Stimulated activated CD8-positive, alpha-beta memory T cell treated with anti-CD3 and anti-CD28 coated beads, Interleukin-15, amount 100 ng/mL, for 48 hours (primary cell): Measurements from ENCODE around the gene GPC6.
"Not testable (repeated sequence)": the region's sequence is repeated elsewhere in the genome, so short reads cannot be mapped to it uniquely, and the experiment has no call there.

Source experiments
- DNase-seq, 2 donors: peaks; one replicate each; pipeline ENCODE4 v3.0.0-alpha.2; 2020; ENCODE audit warnings: low read depth in 2 of 2

Gene GPC6

DNA sequence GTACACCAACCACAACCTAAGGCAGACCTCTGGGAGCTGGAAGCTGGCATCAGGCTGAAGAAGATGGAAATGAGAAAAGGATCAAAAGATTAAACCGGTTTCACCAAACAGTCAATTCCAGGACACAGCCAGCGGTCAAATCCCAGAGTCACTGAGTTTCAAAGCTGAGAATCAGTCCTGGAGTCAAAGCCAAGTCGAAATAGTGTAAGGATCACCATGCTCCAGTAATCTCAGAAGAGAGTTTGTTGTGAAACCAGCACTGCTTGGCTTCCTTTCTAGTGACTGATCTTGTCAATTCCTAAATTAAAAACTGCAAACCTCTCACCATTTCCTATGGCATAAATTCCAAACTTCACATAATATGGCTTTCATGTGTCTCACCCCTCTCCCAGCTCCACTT lies 198.8 kb downstream of the GPC6 start:
- DNase-seq: no peak

GRCh38 chr13:93430381-93430780 lies 203.8 kb downstream of the GPC6 start:
- no peak for DNase-seq

- DNase-seq: no peak
Observed at GRCh38 chr13:93435651-93436050, 209.0 kb downstream of the GPC6 start.

DNA sequence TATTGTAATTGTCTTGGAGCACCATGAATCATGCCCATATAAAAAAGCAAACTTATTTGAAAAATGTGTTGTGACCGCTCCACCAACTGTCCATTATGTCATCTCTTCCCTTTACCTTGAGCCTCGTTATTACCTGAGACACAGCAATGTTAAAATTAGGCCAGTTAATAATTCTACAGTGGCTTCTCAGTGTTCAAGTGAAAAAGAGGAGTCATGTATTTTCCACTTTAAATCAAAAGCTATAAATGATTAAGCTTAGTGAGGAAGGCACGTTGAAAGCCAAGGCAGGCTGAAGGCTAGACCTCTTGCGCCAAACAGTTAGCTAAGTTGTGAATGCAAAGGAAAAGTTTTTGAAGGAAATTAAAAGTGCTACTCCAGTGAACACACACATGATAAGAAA lies 210.5 kb downstream of the GPC6 start:
- no peak for DNase-seq

GRCh38 chr13:93446238-93446637 lies 219.6 kb downstream of the GPC6 start:
- DNase-seq: no peak

DNA sequence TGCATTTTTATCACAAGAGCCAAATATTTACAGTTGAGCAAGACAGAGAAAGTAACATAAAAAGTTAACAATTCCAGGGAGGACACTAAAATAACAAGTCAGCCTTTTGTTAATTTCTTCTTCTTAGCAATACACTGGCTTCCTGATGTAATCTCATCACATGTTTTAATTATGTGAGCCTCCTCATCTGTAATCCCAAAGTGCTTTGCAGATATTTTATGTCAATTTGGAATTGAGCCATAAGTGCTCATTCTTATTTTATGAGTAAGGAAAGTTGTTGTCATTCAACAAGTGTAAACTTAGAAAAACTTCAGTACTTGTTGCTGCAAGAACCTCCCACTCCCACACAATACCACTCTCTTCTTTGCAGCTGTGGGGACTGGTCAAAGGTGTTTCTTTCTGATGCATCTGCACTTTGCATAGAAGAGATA lies 223.6 kb downstream of the GPC6 start:
- DNase-seq: no peak

DNA sequence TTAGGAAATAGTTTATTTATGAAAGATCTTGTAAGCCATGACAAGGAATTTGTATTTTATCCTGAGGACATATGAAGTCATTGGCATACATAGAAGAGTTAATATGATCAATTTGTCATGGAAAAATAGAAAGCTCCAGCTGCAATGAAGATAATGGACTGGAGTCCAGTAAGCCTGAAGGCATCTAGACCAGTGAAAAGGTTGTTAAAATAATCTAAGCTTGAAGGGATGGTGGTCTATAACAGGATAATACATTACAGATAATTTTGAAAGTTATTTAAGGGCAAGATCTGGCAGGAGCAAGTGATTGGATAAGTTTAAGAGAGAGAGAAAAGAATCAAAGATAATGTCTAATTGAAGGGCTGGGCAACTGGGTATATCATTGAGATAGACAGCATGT lies 224.2 kb downstream of the GPC6 start:
- no peak for DNase-seq

DNA sequence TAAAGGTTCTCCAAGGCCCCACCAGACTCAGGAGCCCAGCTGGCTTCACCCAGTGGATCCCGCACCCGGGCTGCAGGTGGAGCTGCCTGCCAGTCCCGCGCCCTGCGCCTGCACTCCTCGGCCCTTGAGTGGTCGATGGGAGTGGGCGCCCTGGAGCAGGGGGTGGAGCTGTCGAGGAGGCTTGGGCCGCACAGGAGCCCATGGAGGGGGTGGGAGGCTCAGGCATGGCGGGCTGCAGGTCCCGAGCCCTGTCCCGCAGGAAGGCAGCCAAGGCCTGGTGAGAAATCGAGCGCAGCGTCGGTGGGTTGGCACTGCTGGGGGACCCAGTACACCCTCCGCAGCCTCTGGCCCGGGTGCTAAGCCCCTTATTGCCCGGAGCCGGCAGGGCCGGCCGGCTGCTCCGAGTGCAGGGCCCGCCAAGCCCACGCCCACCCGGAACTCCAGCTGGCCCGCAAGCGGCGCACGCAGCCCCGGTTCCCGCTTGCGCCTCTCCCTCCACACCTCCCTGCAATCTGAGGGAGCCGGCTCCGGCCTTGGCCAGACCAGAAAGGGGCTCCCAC lies 228.1 kb downstream of the GPC6 start:
- not testable (repeated sequence) for DNase-seq

GRCh38 chr13:93455861-93456260 lies 229.3 kb downstream of the GPC6 start:
- DNase-seq: no peak

- no peak for DNase-seq
Observed at GRCh38 chr13:93460005-93460404, 233.4 kb downstream of the GPC6 start.

DNA sequence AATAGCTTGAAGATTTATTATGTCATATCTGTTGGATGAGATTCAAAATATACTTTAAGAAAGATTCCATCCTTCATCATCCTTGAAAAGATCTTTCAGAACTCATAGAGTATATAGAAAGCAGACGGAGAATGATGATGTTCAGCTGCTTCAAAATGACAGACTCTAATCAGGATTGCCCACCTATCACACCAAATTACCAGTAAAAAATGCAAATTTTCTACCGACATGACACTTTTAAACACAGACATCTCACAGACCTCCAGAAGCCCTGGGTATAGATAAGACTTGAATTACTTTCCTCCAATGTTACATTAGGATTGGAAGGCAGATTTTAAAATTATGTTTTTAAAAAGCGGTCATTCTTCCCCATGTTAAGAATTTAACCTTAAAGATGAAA lies 235.5 kb downstream of the GPC6 start:
- DNase-seq: no peak

GRCh38 chr13:93466502-93467036 lies 240.0 kb downstream of the GPC6 start:
- no peak for DNase-seq

- no peak for DNase-seq
Observed at GRCh38 chr13:93467175-93467574, 240.6 kb downstream of the GPC6 start.

DNA sequence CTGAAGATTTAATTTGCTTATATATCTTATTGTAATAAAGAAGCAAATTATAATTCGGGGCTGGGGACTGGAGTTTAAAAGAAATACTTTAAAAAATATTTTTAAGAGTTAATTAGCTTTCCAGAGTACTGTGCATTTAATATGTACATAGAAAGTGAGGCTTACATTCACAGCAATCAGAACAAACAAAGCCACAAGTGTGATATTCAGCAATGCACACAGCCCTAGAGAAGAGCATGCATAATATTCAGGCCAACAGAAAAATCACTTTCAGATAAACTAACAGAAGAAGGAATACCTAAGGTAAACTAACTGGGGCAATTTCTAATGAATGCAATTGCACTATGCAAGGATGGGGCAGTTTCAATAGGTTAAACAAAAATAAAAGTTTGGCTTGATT lies 241.8 kb downstream of the GPC6 start:
- no peak for DNase-seq

DNA sequence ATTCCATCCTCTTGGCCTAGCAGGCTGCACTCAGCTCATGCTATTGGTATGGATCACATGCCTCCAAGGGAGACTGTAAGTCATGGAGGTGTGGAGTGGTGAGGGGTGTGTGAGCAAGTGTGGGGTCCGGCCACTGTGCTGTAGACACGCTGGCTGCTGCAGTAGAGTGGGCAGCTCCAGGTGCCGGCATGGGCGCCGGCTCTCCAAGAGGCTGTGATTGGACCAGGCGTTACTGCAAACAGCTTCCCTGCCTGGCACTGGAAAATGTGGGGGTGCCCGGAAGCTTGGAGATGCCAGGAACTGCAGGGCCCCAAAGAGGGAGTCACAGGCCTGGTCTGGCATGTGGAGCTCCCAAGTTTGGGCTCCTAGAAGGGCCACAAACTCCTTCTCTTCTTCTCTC lies 245.7 kb downstream of the GPC6 start:
- DNase-seq: no peak

DNA sequence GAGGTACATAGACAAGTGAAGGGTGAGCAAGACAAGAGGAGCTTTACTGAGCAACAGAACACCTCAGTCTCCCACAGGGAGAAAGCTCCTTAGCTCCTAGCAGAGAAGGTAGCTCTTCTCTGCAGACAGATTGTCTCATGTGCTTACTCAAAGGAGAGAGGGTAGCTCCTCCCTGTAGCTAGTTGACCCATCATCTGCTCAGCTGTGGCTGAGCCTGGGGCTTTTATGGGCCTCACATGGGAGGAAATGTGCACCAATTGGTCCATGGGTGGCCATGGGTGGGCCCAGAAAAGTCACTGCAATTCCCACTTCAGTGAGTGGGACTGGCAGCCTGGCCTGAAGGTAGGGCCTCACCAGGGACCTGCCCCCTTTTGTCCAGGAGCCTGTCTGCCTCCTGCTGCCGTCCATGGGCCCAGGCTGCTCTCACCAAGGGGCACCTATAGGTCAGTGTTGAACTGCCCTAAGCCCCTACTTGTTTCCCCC lies 246.2 kb downstream of the GPC6 start:
- DNase-seq: no peak

DNA sequence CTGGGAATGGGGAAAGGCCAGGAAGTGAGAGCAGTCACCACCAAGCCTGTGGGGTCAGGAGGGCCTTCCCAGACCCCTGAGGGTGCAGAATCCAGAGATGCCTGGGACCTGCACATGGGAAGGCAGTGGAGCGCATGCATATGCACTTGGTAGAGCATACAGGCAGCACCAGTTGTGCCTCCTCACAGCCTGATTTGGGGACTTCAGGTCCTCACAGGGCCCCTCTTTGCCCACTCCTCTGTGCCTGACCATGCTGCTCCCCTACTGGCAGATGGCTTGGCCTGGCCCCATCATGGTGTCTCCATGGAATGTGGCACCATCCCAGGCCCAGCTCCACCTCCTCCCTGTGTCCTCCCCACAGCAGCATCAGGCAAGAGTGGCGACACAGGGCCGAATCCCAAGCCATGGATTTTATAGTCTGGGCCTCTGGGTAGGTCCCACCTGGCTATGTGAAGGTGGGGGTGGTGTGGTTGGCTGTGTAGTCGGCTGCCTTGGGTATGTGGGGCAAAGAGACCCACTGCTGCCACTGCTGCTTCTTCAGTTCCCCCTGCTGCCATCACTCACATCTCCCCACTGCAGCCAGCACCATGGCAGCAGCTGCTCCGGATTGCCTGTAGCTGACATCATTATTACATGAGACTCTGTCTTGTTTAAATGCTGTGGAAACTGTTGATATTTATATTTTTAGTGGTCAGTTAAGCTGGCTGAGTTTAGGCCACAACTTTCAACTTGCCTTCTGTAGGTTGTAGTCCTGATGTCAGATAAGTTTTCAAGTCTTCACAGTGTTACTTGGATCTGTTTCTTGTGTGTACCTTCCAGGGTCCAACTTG lies 247.0 kb downstream of the GPC6 start:
- DNase-seq: no peak

- no peak for DNase-seq
Observed at GRCh38 chr13:93476175-93476574, 249.6 kb downstream of the GPC6 start.

GRCh38 chr13:93477238-93477637 lies 250.6 kb downstream of the GPC6 start:
- DNase-seq: no peak

DNA sequence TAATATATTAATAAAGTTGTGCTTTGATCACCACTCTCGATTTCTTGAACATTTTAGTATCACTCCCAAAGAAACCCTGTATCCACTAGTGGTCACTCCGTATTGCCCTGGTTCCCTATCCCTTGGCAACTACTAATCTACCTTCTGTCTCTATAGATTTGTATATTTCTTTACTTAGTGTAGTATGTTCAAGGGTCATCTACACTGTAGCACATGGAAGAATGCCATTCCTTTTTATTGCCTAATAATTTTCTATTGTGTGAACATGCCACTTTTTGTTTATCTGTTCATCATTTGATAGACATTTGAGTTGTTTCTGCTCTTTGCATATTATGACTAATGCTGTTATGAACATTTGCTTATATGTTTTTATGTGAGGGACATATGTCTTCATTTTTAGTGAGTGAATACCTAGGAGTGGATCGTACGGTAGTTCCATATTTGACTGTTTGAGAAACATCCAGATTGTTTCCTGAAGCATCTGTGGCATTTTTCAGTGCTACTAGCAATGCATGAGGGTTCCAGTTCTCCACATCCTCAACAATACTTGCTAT lies 254.0 kb downstream of the GPC6 start:
- DNase-seq: no peak

- DNase-seq: not testable (repeated sequence)
Observed at GRCh38 chr13:93496117-93496516, 269.5 kb downstream of the GPC6 start.

DNA sequence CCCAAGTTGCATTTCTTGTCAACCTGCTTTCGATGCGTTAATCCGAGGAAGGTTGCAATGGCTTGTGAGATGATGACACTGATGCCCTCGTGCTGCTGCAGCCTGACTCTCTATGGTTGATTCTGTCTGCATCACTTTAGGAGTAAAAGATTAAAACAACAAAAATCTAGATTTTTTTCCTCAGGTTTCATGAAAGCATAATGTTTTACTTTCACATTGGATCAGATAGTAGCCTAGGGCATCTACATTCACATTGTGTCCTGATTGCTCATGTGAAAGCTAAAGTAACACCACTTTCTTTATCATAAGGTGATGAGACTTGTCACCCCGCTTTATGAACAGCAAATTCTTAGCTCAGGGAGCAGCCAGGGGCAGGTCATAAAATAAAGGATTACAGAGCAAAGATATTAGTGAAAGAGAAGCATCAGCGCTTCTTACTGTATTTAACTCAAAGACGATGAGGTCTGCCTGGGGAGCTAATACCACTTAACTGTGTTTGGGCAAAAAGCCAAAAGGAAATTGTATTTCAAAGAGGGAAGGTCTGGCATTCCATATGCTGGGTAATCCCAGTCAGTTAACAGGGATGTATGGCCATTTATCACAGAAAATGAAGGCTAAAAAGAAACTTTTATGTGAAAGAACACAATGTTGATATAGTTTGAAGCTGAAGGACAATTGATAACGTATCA lies 270.5 kb downstream of the GPC6 start:
- DNase-seq: no peak
